GM23338 (cell line): Measurements from ENCODE around the gene CRYBB3. TPM values are rescaled to one million over a fixed set of nuclear protein-coding genes. Genes with fewer than 3 reads are reported as not detected.

Experiments
- ATAC-seq: fragments of 200-7000 bp; cut with Tn5 transposase; 3 replicates; pipeline ENCODE4 v1.9.1; 2020
- DNase-seq: peaks from one replicate; pipeline ENCODE4 v3.0.0-alpha.2; 2015; ENCODE audit warnings: low spot score
- H2AFZ ChIP-seq: fragments of 200-600 bp; sonication (generic); 2 replicates; pipeline ENCODE4 v1.8.0; 2016; ENCODE audit warnings: antibody characterized with exemption, mild to moderate bottlenecking, moderate library complexity
- H3F3A ChIP-seq: fragments of 200-600 bp; sonication (generic); replicated peaks from 2 replicates; pipeline ENCODE4 v1.8.0; 2017; ENCODE audit warnings: antibody characterized with exemption, mixed run types, low read depth
- H3K27ac ChIP-seq: fragments of 200-600 bp; sonication (generic); 2 replicates; pipeline ENCODE4 v1.6.1; 2016; ENCODE audit warnings: low read depth
- H3K27me3 ChIP-seq: fragments of 200-600 bp; sonication (generic); 2 replicates; pipeline ENCODE4 v1.8.0; 2016; ENCODE audit warnings: mild to moderate bottlenecking, mixed run types, moderate library complexity; ENCODE audit not compliant: insufficient read depth
- H3K36me3 ChIP-seq: fragments of 200-600 bp; sonication (generic); 2 replicates; pipeline ENCODE4 v1.8.0; 2016; ENCODE audit warnings: mild to moderate bottlenecking; ENCODE audit not compliant: insufficient read depth
- H3K4me1 ChIP-seq: fragments of 200-600 bp; sonication (generic); 2 replicates; pipeline ENCODE4 v1.8.0; 2016; ENCODE audit warnings: mild to moderate bottlenecking, moderate library complexity; ENCODE audit not compliant: insufficient read depth
- H3K4me2 ChIP-seq: fragments of 200-600 bp; sonication (generic); 2 replicates; pipeline ENCODE4 v1.7.1; 2017; ENCODE audit warnings: mixed run types
- H3K4me3 ChIP-seq: fragments of 200-600 bp; sonication (generic); 2 replicates; pipeline ENCODE4 v1.6.1; 2016; ENCODE audit warnings: mixed run types
- H3K79me2 ChIP-seq: fragments of 200-600 bp; sonication (generic); replicated peaks from 2 replicates; pipeline ENCODE4 v1.8.0; 2017; ENCODE audit warnings: mild to moderate bottlenecking; ENCODE audit not compliant: insufficient read depth
- H3K9me2 ChIP-seq: fragments of 200-600 bp; sonication (generic); 2 replicates; pipeline ENCODE4 v1.8.0; 2017; ENCODE audit not compliant: insufficient read depth
- H4K20me1 ChIP-seq: fragments of 200-600 bp; sonication (generic); replicated peaks from 2 replicates; pipeline ENCODE4 v1.8.0; 2017; ENCODE audit warnings: mild to moderate bottlenecking; ENCODE audit not compliant: insufficient read depth
- H3K27ac Mint-ChIP-seq: 2 replicates; pipeline ENCODE4 v1.8.0; 2020; ENCODE audit warnings: inconsistent platforms, mild to moderate bottlenecking, moderate library complexity, mixed read lengths
- H3K27me3 Mint-ChIP-seq: 3 replicates; pipeline ENCODE4 v1.8.0; 2022; ENCODE audit warnings: low read depth, mild to moderate bottlenecking, moderate library complexity, mixed read lengths, inconsistent platforms; ENCODE audit not compliant: insufficient read depth, poor library complexity
- H3K36me3 Mint-ChIP-seq: 3 replicates; pipeline ENCODE4 v1.8.0; 2021; ENCODE audit warnings: low read depth, mild to moderate bottlenecking, inconsistent platforms, moderate library complexity, mixed read lengths
- H3K4me1 Mint-ChIP-seq: 3 replicates; pipeline ENCODE4 v1.8.0; 2020; ENCODE audit warnings: mild to moderate bottlenecking, inconsistent platforms, mixed read lengths
- H3K4me3 Mint-ChIP-seq: 3 replicates; pipeline ENCODE4 v1.8.0; 2021; ENCODE audit warnings: moderate library complexity, mild to moderate bottlenecking, inconsistent platforms, mixed read lengths
- H3K9me3 Mint-ChIP-seq: 3 replicates; pipeline ENCODE4 v1.8.0; 2020; ENCODE audit warnings: moderate library complexity, mild to moderate bottlenecking, inconsistent platforms, mixed read lengths
- CTCF ChIP-seq, 2 experiments: fragments of 200-600 bp in 1 of 2; sonication (generic) in 1 of 2; conservative IDR thresholded peaks; 2 replicates each; pipeline versions ENCODE4 v1.5.1 to v1.6.1; 2016 to 2017; ENCODE audit warnings: antibody characterized with exemption in 2 of 2, low read depth in 2 of 2, mild to moderate bottlenecking in 2 of 2, moderate library complexity in 1 of 2
- ETS1 ChIP-seq: IDR thresholded peaks from 2 replicates; pipeline ENCODE4 v1.6.1; 2016; ENCODE audit warnings: antibody characterized with exemption
- EZH2phosphoT487 ChIP-seq: fragments of 200-600 bp; sonication (generic); IDR thresholded peaks from one replicate; pipeline ENCODE4 v1.8.1; 2018; ENCODE audit warnings: antibody characterized with exemption; ENCODE audit not compliant: unreplicated experiment
- JUNB ChIP-seq: IDR thresholded peaks from one replicate; pipeline ENCODE4 v1.6.1; 2016; ENCODE audit warnings: antibody characterized with exemption; ENCODE audit not compliant: unreplicated experiment
- NANOG ChIP-seq: IDR thresholded peaks from 2 replicates; pipeline ENCODE4 v1.6.1; 2016; ENCODE audit warnings: antibody characterized with exemption, borderline replicate concordance
- POLR2AphosphoS5 ChIP-seq: IDR thresholded peaks from 2 replicates; pipeline ENCODE4 v1.6.1; 2016; ENCODE audit warnings: antibody characterized with exemption, low read depth
- REST ChIP-seq: IDR thresholded peaks from one replicate; pipeline ENCODE4 v1.6.1; 2018; ENCODE audit warnings: antibody characterized with exemption; ENCODE audit not compliant: unreplicated experiment
- STAT1 ChIP-seq: IDR thresholded peaks from one replicate; pipeline ENCODE4 v1.6.1; 2016; ENCODE audit warnings: antibody characterized with exemption; ENCODE audit not compliant: unreplicated experiment
- ZNF114 ChIP-seq: fragments of 250-450 bp; sonication (Bioruptor Pico); IDR thresholded peaks from 2 replicates; pipeline ENCODE4 v1.5.0; 2020; ENCODE audit warnings: mild to moderate bottlenecking, moderate library complexity
- ZNF462 ChIP-seq: fragments of 250-450 bp; sonication (Bioruptor Pico); IDR thresholded peaks from 2 replicates; pipeline ENCODE4 v1.5.0; 2020; ENCODE audit warnings: mild to moderate bottlenecking, moderate library complexity
- polyA plus RNA-seq: library from polyadenylated mRNA; unstranded; fragments of >200 nt; fragmentation: Nextera tagmentation; extraction: Ambion mirVana; gene quantifications from 2 replicates; pipeline ENCODE4 v1.2.1, GENCODE V29; 2016
- total RNA-seq: library from RNA; depleted of rRNA; stranded (reverse); fragments of >200 nt; shearing (Covaris generic); gene quantifications from 2 replicates; pipeline ENCODE4 v1.2.3, GENCODE V29; 2014

The CRYBB3 gene
- total and polyA plus RNA-seq, 2 experiments from 2014 or later = 0.28 TPM; not detected in 1

- TF ChIP-seq ETS1 (no peak), ZNF462 (CRISPR knock-in tag) (no peak), STAT1 (no peak)
These were observed 1.3 kb downstream of the CRYBB3 start (continued) for GRCh38 chr22:25200967-25201366.

GRCh38 chr22:25201557-25202273 is 2.1 kb downstream of the CRYBB3 start:
- Mint-ChIP-seq H3K27ac (no peak overlapping the region), H3K27me3 (peaks cover 6% of the 10 kb centered on the region), H3K4me1 (no peaks in the 10 kb centered on the region), H3K36me3 (no peaks in the 10 kb centered on the region; the same call in 2 of the 3 replicates), H3K4me3 (no peak overlapping the region), H3K9me3 (no peaks in the 10 kb centered on the region)
- no peak for DNase-seq
- Histone ChIP-seq H3K36me3 (no peaks in the 10 kb centered on the region), H2AFZ (no peak overlapping the region), H3F3A (no peaks in the 10 kb centered on the region), H3K4me3 (no peak overlapping the region), H3K79me2 (no peaks in the 10 kb centered on the region), H3K9me2 (no peaks in the 10 kb centered on the region), H3K4me2 (no peak overlapping the region), H3K27me3 (no peaks in the 10 kb centered on the region), H3K4me1 (no peaks in the 10 kb centered on the region), H4K20me1 (no peaks in the 10 kb centered on the region), H3K27ac (no peak overlapping the region)
- no peak for ATAC-seq
- TF ChIP-seq EZH2phosphoT487 = no peak
- no peak for TF ChIP-seq STAT1
- no peak for TF ChIP-seq CTCF (conservative IDR thresholded peaks at IDR 0.05; ENCODE audit: low read depth in 2 of 2)
- no peak for TF ChIP-seq JUNB
- TF ChIP-seq POLR2AphosphoS5 = no peak
- TF ChIP-seq REST = no peak
- no peak for TF ChIP-seq ETS1
- no peak for TF ChIP-seq NANOG
- TF ChIP-seq ZNF114 (CRISPR knock-in tag) = no peak
